GM18499 (cell line): ENCODE data around the gene TMEM222.

Source experiments
- ATAC-seq: cut with Tn5 transposase; IDR thresholded peaks from one replicate; pipeline ENCODE4 v1.9.1; 2021; ENCODE audit warnings: moderate number of reproducible peaks; ENCODE audit not compliant: insufficient read depth, unreplicated experiment

Gene TMEM222

GRCh38 chr1:27303509-27303908 is 18.5 kb upstream of the TMEM222 start:
- no peak for ATAC-seq

DNA sequence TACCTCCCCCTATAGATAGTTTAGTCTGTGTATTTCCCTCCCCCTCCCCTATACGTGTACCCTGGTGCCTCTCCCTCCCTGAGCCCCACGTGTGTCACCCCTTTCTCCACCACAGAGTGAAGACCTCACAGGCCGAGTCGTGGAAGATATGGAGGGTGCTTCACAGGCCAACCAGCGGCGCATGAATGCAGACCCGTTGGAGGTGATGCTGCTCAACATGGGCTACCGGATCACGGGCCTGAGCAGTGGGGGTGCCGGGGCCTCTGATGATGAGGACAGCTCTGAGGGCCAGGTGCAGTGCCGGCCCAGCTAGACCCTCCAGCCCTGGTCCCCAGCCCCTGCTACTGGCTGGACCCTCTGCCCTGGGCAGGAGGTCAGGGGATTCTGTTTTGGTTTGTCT is 15.9 kb upstream of the TMEM222 start:
- no peak for ATAC-seq

GRCh38 chr1:27306892-27307761 is 14.8 kb upstream of the TMEM222 start:
- ATAC-seq, result no peak

GRCh38 chr1:27307874-27308598 is 13.9 kb upstream of the TMEM222 start:
- no peak for ATAC-seq

DNA sequence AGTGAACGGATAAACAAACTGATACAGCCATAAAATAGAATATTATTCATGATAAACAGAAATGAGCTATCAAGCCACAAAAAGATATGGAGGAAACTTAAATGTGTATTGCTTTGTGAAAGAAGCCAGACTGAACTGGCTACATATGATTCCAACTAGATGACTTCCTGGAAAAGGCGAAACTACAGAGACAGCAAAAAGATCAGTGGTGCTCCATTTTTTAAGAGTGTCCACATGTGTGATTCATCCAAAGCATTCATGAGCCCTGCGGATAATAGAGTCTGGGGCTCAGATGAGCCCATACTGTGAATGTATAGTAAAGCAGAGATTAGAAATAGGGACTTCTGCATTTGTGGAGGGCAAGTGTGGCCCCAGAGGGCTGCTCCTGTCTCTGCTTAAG is 7.8 kb upstream of the TMEM222 start:
- ATAC-seq, result no peak

- ATAC-seq, result no peak
These were observed 7.2 kb upstream of the TMEM222 start for GRCh38 chr1:27314737-27315136.

DNA sequence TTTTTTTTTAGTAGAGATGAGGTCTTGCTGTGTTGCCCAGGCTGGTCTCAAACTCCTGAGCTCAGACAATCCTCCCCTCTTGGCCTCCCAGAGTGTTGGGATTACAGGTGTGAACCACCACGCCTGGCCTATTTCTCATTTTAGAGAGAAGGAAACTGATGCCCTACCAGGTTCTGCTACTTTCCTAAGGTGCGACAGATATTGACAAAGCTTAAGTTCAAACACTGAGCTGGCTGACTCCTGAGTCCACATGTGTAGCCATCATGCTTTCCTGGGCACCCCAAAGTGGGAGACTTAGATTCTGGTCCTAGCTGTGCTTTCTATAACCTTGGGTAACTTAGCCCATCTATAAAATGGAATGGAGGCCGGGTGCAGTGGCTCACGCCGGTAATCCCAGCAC is 5.1 kb upstream of the TMEM222 start:
- no peak for ATAC-seq

- ATAC-seq, result no peak
These were observed 3.8 kb upstream of the TMEM222 start for GRCh38 chr1:27318136-27318535.

DNA sequence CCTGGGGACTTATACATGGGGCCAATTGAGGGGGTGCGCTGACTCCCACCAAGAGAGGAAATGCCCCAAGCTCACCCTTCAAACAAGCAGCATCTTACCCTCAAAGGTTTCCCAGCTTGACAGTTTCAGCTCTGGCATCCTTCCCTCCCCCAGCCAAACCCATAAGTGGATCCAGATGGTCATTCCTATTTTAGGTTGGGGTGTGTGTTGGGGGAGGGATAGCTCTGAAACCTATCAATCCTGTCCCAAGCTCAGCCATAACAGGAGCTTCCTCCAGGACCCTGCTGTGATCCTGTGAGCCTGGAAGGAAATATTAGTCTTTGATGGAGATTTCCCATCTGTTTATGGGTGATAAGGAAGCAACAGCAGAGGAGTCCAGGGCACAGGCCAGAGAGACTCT is 3.4 kb upstream of the TMEM222 start:
- no peak for ATAC-seq

- no peak for ATAC-seq
These were observed 742 bp downstream of the TMEM222 start for GRCh38 chr1:27322569-27323240.

GRCh38 chr1:27325286-27325685 is 3.3 kb downstream of the TMEM222 start:
- ATAC-seq, result no peak

DNA sequence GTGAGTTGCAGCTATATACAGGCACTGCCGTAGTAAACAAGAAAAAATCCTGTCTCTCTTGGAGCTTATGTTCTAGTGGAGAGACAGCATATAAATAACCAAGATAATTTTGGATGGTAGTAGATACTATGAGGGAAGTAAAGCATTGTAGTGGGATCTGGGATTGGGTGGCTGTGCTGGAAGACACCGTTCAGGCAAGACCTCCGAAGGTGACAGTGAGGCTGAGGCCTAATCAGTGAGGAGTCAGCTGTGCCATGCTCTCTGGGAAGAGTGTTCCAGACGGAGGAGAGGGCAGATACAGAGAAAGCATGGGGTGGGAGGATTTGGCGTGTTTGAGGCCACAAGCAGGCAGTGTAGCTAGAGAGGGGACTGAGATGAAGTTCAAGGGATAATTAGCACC is 6.0 kb downstream of the TMEM222 start:
- ATAC-seq, result no peak

DNA sequence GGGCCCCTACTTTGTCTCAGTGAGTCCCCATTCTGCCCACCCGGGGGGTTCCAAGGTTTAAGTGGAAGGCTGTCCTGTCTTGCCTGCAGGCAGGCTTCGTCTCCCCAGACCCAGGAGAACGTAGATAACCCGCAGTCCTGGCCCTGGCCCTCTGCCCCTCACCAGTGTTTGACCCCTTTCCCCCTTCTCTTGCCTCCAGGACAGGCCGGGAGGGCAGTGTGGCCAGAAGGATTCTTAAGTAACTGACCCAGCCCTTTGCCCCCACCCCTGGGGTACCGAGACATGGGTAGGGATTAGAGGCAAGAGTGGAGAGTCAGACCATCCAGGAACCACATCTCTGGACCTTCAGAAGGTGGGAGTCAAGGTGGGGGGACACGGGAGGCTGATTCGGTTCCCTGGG is 8.8 kb downstream of the TMEM222 start:
- no peak for ATAC-seq

DNA sequence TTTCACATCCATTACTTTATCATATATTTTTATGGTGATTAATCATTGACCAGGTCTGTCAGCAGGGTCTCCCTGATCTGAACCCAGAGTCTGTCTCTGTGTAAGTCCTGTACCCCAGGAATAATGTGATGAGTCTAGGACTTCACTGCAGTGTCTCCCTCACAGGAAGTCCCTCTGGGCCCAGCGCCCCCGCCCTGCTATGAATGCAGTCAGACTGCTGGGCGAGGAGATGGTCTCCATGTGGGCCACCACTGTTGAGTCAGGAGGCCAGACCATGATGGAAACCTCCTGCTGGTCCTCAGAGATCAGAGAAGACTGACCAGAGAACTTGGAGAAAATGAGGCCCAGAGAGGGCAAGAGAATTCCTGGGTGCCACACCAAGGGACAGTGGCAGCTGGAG is 9.5 kb downstream of the TMEM222 start:
- no peak for ATAC-seq

DNA sequence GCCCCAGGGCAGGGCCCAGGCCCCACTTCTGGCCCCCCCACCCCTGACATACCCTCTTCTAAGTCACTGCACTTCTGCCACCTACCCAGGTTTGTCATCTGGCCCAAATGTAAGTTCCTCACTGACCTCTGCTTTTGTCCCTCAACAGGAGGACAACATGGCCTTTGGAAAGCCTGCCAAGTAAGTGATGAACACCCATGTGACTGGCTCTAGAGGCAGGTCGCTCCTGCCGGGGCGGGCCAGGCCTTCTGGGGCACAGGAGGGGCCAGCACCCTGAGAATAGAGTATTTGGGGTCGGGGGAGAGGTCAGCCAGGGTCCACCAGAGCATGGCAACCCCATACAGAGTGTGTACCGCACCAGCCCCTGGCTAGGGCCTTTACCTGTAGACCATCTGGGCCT is 10.0 kb downstream of the TMEM222 start:
- ATAC-seq, result no peak

DNA sequence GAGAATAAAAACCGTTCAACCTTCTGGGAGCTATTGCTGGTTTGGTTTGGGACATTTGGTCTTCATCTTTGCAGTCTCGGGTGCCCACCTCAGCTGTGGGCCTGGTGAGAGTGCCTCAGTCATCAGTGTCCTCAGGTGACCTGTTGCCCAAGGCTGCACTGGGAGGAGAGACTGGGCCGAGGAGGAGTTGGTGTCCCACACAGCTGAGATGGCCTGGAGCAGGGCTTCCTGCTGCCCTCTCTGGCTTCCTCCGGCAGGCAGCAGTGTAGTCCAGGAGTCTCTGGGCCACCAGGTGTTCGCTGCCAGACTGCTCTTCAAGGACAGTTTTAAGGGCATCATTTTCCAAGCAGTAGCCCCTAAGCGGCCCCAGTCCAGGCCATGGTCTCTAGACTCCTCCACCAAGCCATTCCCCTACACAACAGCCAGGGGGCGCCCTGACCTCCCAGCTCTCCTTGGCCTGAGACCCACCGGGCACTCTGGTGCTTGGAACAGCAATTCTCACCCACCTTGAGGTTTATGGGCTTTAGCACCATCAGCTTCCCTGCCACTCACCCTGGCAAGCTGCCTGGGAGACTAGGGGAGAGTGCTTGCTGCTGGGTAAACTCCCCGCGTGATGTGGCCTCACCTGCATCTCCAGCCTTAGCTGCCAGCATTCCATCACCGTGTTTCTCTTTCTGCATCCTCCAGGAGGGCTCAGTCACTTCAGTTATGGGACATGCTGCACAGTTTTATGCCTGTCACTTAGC is 10.7 kb downstream of the TMEM222 start:
- ATAC-seq, result no peak

- ATAC-seq, result no peak
These were observed 11.8 kb downstream of the TMEM222 start for GRCh38 chr1:27333717-27334279.

DNA sequence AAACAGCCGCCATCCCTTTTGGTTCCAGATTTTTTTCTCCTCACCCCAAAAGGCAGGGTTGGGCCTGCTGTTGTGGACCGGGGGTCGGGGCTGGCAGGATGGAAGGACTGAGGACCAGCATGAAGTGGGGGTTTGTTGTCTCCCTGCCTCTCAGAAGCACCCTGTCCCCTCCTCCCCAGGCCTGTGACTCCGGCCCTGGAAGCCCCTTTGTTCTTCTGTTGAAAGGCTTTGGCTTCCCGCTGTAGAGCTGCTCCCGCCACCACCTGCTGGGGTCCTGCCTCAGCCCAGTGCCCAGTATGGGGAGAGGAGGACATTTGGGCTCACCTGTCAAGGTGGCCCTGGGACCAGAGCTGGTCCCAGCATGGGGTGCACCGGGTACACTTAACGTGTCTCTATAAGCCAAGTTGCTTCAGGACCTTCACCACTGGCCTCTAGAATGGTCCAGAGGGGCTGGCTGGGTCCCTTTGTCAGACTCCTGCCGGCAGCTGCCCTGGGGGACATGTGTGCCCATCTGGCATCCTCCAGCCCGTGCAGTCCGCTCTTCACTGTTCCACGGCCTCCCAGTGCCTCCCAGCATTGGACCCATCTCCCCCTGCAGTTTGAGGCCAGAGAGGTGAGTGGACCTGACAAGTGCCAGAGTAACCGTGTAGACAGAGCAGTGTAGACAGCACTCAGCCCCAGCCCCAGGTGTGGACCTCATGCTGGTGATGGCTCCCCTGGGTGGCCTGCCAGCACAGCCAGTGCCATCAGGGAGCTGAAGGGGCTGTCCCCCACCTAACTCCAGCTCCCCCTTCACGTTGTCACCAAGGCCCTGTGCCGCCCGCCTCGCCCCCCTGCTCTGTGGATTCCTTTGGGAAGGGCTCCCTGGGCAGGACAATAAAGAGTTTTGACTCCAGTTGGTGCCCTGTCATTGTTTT is 13.8 kb downstream of the TMEM222 start:
- no peak for ATAC-seq

GRCh38 chr1:27336756-27337155 is 14.8 kb downstream of the TMEM222 start:
- ATAC-seq, result no peak
